Sciatic nerve (tissue), 2 donors: Measurements from ENCODE around the gene RAB26. TPM values are rescaled to one million over a fixed set of nuclear protein-coding genes. Genes with fewer than 3 reads are reported as not detected.
A peak's percentile ranks its signal among the peaks of the same experiment; 100 is the strongest.
"Not testable (repeated sequence)": the region's sequence is repeated elsewhere in the genome, so short reads cannot be mapped to it uniquely, and the experiment has no call there.

Experiments used
- ATAC-seq: fragments of 200-7000 bp; cut with Tn5 transposase; one replicate; pipeline ENCODE4 v1.9.1; 2020; ENCODE audit warnings: mild to moderate bottlenecking, moderate library complexity
- DNase-seq: peaks from one replicate; pipeline ENCODE4 v3.0.0-alpha.2; 2020; ENCODE audit warnings: low spot score
- intact Hi-C: fragments of 100-400 bp; cut with DNase I; formaldehyde crosslinking; loops from one replicate; pipeline ENCODE4 v1.14.2; 2022
- total RNA-seq: library from RNA; stranded (reverse); fragmentation: NEBNext Ultra II Directional; extraction: Animal tissue kit (Norgen Biotek cat#: 25700); gene quantifications from one replicate; pipeline ENCODE4 v1.2.1, GENCODE V29; 2021
- donor health status: DM: no; HTN: no; CAD: no.
- donor health status: DM: no; HTN: no; CAD: no.

The RAB26 gene
- total RNA-seq, 1 donor from 2014 or later: 0.40 TPM

DNA sequence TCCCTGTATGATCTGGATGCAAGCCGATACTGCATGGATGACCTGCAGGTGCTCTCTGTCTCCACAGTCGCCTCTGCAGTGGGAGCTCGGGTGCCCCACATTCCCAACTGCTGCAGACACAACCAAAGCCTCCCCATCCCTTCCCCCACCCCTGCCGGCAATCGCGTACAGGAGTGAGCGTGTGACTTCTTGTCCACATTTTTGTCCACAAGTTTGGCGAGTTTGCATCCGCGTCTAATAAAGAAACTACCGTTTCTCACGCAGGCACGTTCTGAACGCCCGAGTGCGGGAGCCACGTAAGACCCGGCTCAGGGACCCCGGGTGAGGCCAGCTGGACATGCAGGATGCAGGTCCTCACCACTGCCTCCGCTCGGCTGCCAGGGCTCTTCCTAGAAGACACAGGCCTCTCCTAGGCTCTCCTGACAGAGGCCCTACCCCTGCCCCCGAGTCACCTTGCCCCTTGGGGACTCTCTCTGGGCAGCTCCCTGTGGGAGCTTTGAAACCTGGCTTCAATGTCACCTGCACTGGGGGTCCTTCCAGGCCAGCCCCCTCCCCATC, 18.5 kb upstream of the RAB26 start:
- DNase-seq, ATAC-seq, intact Hi-C loops: not testable (repeated sequence)

DNA sequence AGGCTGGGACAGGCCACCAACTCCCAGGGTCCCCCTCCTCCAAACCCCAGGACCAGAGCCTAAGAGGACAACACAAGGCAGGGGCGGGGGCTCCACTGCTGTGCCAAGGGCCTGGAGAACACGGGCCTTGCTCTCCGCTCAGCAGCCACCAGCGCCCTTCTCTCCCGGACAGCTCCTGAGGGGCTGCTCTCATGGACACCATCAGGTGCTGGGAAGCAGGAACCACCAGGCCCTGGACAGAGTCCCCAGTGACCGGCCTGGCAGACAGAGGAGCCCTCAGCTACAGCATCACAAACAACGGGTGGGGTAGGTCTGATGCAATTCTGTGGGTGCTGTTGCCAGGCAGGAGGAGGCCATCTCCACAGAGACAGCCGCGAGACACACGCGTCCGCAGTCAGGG, 14.6 kb upstream of the RAB26 start:
- DNase-seq, intact Hi-C loops, ATAC-seq: not testable (repeated sequence)

DNA sequence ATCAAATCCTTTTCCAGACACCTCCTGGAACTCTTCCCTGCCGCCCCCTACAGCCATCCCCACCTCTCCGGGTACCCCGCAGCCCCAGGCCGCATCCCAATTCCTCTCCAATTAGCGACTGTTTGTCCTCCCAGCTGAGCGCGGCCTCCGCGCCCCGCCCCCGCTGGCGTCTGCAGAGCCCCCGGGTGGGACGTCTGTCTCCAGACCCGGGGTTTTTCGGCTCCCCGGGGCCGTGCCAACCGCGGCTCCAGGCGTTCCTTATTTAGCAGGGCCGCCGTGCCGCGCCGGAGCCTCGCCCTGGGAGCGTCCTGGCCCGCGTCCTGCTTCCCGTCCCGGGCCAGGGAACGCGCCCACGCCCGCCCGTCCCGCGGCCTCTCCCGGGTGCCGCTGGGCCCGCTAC, 13.4 kb upstream of the RAB26 start:
- ATAC-seq, intact Hi-C loops: not testable (repeated sequence)
- DNase-seq: peak; percentile 59

DNA sequence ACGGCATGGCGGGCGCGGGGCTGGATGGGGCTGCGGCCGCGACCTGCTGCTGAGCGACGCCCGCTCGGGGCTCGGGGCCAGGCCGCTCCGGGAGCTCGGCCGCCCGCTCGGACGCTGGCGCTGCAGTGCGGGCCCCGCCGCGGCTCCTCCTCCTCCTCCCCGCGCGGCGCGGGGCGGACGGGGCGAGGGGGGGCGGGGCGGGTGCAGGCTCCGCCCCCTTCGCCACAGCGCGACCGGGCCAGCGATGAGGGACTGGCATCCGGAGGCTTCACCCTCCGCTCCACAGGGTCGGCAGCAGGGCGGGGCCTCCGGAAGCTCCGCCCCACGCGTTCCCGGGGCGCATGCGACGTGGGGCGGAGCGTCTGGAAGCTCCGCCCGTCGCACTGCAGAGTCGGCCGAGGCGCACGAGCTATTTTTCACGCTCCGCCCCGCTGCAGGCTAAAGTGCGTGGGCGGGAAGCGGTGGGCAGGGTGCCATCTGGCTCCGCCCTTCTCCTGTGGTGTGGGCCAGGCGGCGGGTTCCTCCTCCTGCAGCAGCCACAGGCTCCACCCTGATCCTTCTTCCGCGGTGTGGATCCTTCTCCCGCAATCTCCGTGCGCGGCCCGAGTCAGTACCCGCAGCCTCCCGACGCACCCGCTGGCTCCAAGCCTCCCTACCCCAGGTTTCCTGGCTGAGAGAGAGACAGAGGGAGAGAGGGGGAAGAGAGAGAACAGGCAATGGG, 12.5 kb upstream of the RAB26 start, which contains the start of gene PKD1:
Gene PKD1 (minus strand): TSS at position 129 of the 721 bp plus-strand sequence. CDS start 209 bp downstream, outside the sequence.
- intact Hi-C loops: not testable (repeated sequence)
- peak; percentile 91 for ATAC-seq
- peak; percentile 100 for DNase-seq

DNA sequence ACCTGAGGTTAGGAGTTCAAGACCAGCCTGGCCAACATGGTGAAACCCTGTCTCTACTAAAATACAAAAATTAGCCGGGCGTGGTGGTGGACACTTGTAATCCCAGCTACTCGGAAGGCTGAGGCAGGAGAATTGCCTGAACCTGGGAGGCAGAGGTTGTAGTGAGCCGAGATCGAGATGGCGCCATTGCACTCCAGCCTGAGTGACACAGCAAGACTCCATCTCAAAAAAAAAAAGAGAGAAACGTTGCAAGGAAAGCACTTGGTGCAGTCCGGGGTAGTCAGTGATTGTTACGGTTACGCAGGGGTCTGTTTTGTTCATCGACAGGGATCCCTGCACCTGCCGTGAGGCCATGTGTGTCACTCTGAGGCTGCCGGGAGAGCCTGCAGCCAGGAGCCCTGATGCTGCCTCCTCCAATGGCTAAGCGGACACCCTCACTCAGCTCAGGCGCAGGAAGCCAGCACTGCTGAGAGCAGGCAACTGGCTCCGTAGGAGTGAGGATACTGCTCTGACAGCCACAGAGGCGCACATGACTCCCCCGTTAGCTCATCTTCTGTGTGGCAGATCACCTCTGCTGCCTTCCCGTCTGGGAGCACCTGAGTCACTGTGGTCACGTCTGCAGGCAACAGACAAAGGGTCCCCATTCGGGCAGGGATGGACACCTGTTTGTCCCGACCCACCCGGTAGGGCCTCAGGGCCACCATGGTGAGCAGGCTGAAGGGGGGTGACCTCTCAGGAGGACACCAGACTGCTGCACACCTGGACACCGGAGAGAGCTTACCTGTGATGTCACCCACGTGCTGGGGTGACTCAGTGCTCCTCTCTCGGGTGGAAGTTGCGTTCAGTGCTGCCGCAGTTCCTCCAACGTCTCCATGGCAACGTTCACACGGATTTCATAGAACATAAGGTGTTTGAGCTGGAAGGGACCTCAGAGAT, 5.2 kb upstream of the RAB26 start:
- ATAC-seq (no peak), DNase-seq (no peak)
- intact Hi-C loops: loop anchor here (5.0 kb wide), 1 partner anchor 116 kb away; the partner anchor contains the start of gene NHERF2

DNA sequence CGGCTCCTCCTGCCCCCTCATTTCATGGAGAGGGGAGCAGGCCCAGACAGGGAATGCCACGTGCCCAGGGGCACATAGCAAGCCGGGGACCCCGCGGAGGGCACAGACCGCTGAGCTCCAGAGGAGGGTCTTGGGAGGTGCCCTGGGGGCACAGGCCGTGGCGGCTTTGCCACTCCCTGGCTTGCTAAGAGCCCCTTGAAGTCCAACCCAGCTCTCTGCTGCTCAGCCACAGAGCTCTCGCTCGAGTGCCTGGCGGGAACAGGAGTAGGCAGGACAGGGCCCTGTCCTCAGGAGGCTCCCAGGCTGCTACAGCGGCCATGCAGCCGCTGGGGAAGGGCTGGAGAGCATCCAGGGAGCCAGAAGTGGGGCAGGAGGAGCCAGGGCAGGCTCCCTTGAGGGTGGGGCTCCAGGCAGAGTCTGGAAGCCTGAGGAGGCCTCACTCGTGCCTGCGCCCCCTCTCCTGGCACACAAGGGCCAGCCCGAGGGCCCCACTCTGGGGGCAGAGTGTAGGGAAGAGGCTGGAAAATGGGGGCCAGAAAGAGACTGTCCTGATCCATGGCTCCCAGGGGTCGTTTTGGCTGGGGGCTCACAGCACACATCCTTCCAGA, 4.4 kb upstream of the RAB26 start:
- intact Hi-C loops: loop anchor here (5.0 kb wide), 1 partner anchor 117 kb away; the partner anchor contains the start of gene NHERF2
- no peak for DNase-seq
- no peak for ATAC-seq

DNA sequence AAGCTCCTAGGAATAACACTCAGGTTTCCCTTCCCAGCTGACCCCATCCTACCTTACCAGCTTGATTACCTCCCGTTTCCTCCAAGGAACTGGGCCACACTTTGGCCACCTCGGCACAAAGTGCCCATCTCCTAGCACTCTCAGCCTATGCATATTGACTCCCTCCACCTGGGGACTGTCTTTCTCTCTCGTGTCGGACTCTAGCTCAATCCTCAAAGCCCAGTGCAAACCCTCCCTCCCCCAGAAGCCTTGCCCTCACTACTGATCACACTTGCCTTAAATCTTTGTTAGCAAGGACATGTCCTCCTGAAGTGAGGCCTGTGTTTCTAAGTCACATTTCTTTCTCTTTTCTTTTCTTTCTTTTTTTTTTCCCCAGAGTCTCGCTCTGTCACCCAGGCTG, 2.6 kb upstream of the RAB26 start:
- no peak for ATAC-seq
- no peak for DNase-seq
- intact Hi-C loops: no loop called here

DNA sequence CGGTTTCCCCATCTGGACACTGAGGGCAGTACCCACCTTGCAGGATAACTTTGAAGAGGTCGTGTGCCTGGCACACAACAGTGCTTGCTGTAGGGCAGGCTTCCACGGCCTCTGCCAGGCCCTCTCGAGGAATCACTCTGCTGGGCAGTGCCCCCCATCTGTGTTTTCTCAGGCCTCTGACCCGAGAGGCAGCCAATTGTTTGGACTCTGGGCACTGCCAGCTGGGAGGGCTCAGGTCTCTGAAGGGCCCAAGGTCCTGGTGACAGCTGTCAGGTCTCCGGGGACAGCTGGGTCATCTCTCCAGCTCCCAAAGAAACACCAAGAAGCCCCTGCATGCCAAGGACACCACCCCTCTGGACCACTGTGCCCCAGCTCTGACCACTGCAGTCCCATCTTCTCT, 1.0 kb upstream of the RAB26 start:
- DNase-seq (no peak), ATAC-seq (no peak)
- intact Hi-C loops: no loop called here

DNA sequence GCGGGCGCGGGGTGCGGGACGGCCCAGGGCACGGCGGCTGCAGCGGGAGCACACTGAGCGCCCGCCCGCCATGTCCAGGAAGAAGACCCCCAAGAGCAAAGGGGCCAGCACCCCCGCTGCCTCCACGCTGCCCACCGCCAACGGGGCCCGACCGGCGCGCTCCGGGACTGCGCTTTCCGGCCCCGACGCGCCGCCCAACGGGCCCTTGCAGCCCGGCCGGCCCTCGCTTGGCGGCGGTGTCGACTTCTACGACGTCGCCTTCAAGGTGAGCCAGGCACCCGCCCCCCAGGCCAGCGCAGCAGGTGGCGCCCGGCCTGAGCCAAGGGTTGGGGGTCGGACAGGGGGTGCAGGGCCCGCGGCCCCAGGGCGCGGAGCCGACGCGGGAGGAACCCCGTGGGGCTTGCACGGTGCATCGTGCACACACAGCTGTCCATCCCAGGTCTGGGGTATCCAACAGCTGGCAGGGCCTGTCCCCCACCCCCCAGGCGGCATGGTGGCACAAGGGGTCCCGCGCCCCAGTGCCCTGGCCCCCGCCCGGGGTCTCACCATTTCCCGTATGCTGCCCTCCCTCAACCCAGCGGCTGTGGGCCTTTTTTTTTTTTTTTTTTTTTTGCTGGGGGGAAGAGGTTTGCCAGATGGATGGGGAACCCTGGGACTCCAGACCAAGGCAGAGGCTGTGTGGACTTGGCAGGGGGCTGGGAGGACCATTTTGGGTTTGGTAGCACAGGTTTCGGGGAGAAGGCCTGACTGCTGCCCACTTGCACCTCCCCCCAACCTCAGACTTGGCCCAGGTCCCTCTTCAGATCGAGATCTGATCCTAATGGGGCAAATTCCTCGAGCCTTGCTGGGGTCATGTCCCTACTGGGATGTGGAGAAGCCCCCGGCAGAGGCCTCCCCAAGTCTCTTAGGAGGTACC, 547 bp downstream of the RAB26 start:
- intact Hi-C loops: no loop called here
- DNase-seq: no peak

DNA sequence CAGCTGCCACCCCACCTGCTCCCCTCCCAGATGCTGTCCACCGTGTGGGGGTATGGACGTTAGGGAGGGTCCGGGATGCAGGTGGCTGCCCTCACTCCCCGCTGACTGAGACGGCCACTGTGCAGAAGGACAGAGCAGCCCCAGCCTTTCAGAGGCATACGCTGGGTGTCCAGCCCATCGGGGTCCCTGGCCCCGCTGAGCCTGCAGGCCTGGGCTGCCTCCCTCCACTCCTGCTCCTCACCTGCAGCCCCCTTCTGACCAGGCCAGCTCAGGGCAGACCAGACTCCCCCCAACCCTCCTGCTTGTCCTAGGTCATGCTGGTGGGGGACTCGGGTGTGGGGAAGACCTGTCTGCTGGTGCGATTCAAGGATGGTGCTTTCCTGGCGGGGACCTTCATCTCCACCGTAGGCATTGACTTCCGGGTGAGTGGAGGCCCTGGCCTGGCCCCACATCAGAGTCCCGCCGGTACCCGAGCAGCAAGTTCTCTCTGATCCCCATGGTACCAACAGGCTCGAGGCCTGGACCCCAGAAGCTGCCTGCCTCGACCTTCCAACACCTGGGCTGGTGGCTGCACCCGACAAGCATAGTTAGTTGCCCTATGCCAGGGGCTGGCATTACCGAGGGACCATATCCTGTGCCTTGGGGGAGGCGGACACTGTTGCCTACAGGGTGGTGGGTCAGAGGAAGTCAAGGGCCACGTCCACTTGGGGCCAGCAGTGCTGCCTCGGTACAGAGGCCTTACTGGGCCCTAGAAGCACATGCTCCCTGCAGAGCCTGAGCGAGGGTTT, 1.4 kb downstream of the RAB26 start:
- DNase-seq (no peak), ATAC-seq (no peak)
- intact Hi-C loops: no loop called here

More for the DNA sequence above, 547 bp downstream of the RAB26 start:
- no peak for ATAC-seq

DNA sequence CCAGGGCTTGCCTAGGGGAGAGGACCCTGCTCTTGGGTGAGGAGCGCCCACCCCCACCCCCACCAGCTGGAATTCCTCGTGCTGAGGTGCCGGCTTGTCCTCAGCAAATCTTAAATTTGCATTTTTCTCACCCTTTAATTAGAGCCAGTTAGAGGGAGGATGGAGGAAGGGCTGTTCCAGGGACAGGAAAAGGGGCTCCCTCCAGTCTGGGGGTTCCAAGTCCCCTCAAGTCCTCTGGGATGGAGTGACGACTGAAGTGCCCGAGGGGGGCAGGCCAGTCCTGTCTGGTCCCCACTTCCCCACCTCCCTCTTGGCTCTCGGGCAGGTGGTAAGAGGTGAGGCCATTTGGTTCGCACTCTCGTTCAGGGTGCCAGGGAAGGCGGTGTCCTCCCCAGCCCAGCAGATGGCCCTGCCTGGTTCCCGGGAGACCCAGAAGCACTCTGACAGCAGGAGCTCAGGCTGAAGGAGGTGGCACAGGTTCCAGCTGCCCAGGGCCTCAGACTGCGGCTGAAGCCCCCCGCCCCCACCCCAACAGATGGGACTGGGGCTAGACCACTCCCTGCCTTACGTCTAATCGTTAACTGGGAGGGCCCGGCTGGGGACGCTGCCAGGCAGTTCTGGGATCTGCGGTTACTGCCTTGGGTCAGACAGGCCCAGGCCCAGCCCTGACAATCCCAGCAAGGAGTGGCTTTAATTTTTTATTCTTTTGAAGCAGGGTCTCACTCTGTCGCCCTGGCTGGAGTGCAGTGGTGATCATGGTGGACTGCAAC, 2.2 kb downstream of the RAB26 start:
- intact Hi-C loops: no loop called here
- no peak for ATAC-seq
- no peak for DNase-seq

DNA sequence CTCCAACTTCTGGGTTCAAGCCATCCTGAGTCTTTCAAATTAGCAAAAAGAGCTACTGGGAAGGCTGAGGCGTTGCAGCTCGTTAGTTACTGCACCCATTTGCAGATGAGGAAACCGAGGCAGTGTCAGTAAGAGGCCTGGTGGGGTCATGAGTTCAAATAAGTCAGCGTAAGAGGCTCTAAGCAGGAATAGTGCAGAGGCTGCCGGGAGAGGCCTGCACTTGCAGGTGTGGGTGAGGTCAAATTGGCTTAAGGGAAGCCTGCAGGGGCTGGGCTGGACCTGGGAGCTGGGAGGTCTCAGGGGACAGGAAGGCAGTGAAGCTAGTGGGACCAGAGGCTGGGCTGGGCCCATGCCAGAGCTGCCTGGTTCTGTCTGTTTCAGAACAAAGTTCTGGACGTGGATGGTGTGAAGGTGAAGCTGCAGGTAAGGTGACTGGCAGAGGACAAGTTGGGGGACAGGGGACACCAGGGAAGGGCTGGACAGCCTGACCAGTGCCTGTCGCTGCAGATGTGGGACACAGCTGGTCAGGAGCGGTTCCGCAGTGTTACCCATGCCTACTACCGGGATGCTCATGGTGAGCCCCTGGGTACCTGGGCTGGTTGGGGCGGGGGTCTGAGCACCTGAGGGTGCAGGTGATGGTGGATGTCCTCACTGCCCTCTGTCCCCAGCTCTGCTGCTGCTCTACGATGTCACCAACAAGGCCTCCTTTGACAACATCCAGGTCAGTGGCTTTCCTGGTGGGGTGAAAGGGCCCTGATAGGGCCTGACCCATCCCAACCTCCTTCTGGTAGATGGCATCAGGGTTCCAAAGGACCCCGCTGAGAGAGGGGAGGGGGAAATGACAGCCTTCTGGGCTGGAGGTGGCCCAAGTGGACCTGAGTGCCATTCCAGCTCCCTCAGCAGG, 3.0 kb downstream of the RAB26 start:
- DNase-seq: no peak
- no peak for ATAC-seq
- intact Hi-C loops: no loop called here

DNA sequence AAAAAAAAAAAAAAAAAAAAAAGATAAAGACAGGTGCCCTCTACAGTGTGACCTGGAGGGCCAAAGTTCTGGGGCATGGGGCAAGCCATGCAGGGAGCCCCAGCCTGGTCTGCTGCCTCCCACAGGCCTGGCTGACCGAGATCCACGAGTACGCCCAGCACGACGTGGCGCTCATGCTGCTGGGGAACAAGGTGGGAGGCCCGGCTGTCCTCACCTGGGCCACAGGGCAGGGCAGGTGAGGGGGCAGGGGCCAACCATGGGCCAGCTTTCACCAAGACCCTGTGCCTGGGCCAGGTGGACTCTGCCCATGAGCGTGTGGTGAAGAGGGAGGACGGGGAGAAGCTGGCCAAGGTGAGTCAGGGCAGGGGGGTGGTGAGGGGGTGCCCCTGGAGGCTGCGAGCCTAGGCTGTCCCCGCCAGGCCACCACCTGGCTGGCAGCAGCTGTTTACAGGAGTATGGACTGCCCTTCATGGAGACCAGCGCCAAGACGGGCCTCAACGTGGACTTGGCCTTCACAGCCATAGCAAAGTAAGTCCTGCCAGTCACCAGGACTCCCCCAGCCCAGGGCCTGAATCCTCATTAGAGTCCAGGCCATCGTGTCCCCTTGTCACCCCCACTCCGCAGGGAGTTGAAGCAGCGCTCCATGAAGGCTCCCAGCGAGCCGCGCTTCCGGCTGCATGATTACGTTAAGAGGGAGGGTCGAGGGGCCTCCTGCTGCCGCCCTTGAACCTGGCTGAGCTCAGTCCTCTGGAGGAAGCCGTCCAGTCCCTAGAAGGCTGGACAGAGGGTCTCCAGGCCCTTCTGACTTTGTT, 4.5 kb downstream of the RAB26 start:
- no peak for DNase-seq
- no peak for ATAC-seq
- intact Hi-C loops: no loop called here

DNA sequence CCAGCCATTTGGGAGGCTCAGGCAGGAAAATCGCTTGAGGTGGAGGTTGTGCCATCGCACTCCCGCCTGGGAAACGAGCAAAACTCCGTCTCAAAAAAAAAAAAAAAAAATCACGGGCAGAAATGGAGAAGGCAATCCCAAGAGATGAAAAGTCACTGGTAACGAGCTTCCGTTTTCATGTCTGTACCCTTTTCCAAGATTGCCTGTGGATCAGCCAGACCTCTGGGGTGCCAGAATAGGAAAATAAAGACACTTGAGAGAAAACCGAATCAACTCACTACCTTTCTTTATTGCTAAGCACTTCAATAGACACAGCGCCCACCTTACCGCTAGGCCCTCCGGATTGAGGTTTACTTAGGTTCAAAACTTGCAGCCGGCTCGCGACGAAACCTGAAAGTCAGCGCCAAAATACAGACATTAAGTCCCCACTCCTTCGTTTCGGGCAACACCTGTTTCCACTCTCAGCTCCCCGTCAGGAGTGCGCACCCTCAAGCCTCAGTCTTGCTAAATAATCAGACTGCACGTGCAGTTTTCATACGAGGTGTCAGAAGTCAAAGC, 6.2 kb downstream of the RAB26 start:
- no peak for DNase-seq
- ATAC-seq: no peak
- intact Hi-C loops: no loop called here
